HTR-8/SVneo (cell line): ENCODE measurements around the gene RPTOR.
A peak's percentile ranks its signal among the peaks of the same experiment; 100 is the strongest.

Experiments used
- DNase-seq: peaks from one replicate; pipeline ENCODE4 v3.0.0; 2011; ENCODE audit warnings: low spot score, mixed read lengths; ENCODE audit not compliant: insufficient read length
- FAIRE-seq: peaks from 2 replicates; lab custom pipeline; 2011; peaks lifted over from hg19 to GRCh38; lab: Jason Lieb, UNC

RPTOR gene

GRCh38 chr17:80633207-80633606 is 88.6 kb downstream of the RPTOR start:
- FAIRE-seq (no peak), DNase-seq (no peak)

DNA sequence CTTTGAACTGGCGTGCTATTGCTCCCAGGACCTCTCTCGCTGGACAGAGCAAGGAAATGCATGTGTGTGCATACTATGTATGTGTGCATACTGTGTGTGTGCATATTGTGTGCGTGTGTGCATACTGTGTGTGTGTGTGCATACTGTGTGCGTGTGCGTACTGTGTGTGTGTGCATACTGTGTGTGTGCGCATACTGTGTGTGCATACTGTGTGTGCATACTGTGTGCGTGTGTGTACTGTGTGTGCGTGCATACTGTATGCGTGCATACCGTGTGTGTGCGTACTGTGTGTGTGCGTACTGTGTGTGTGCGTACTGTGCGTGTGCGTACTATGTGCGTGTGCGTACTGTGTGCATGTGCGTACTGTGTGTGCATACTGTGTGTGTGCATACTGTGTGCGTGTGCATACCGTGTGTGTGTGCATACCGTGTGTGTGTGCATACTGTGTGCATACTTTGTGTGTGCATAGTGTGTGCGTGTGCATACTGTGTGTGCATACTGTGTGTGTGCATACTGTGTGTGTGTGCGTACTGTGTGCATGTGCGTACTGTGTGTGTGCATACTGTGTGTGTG is 89.4 kb downstream of the RPTOR start:
- no peak for DNase-seq
- FAIRE-seq: peak; percentile 99

DNA sequence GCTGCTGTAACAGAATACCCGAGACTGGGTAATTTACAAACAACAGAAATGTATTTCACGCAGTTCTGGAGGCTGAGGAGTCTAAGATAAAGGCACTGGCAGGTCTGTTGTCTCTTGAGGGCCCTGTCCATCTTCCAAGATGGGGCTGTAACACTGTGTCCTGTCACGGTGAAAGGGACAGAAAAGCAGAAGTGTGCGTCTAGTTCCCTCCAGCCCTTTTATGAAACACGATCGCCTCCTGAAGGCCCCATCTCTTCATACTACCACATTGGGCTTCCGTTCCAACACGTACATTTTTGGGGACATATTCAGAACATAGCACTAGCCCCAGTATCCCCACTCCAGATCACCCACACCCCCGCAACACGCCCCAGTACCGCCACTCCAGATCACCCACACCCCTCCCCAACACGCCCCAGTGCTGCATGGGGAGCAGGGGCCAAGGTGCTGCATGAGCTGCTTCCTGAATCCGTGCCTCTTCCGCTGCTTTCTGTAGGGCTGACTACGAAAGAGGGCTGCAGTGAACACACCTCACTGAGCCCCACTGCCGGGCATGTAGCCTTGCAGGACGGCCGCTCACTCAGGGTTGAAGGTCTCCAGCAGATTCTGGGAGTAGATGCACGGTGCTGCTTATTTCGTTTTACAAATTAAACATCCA is 91.9 kb downstream of the RPTOR start:
- DNase-seq: no peak
- FAIRE-seq: no peak

- DNase-seq (no peak), FAIRE-seq (no peak)
These were observed 92.6 kb downstream of the RPTOR start for GRCh38 chr17:80637048-80637781.

GRCh38 chr17:80639658-80640057 is 95.0 kb downstream of the RPTOR start:
- no peak for DNase-seq
- no peak for FAIRE-seq

DNA sequence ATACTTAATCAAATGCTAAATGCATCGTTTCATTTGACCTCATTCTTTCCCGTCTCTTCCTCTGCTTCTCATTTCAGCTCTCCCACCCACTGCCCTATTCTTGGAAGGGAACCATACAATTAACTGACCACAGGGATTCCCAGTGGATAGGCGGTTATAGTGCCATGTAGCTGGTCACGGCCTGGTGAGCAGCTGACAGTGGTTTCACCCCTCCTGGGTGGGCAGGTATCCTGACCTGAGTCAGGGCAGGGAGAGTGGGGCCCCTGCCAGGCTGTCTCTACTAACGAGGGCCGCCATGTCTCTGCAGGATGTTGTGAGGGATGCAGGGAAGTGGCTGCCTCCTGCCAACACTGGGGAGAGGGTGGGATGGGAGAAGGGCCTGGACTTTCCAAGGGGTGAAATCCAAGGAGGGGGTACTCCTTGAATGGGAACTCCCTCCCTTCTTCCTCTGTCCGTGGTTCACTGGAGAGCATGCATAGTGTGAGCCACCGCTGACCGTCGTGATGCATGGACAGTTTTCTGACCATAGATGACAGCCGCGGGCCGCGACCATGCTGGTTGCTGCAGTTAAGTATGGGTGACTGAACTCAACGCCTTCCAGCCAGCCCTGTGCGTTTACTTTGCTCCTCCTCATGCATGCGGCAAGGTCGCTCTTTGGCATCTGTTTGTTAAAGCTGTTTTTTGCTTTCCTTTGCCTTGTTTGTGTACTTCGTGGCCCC is 95.9 kb downstream of the RPTOR start:
- no peak for DNase-seq
- FAIRE-seq: no peak

GRCh38 chr17:80643326-80644099 is 98.9 kb downstream of the RPTOR start:
- FAIRE-seq: peak; percentile 54
- DNase-seq: no peak

GRCh38 chr17:80644536-80644935 is 99.9 kb downstream of the RPTOR start:
- DNase-seq: no peak
- FAIRE-seq: no peak

DNA sequence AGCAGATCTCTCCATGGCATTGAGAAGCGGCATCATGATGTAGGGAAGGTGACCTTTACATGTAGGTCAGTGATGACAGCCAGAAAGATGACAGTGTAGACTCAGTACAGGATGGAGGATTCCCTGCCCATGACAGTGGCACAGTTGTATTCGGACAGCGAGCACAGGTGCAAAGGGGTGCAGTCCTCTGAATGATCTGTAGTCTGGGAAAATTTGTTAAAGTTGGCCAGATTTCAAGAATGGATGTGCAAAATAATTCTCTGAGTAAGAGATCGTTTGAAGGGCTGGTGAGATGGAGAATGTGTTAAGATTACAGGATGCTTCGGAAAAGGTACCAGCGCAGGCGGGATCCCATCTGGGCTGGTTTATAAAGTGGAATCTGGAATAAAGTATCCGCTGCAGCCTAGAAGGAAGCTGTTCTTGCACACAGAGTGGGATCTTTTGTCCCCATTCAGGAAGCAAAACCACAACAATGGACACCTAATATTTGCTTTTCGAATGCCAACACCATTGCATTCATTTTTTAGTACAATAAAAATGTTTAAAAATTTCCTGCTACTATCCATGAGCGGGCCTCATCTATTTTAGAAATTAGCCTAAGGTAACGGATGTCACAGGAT is 101.2 kb downstream of the RPTOR start:
- FAIRE-seq (no peak), DNase-seq (no peak)

- no peak for FAIRE-seq
- DNase-seq: no peak
These were observed 101.7 kb downstream of the RPTOR start for GRCh38 chr17:80646328-80646727.

- FAIRE-seq: peak; percentile 92
- DNase-seq: peak; percentile 31
These were observed 103.1 kb downstream of the RPTOR start for GRCh38 chr17:80647746-80648145.

DNA sequence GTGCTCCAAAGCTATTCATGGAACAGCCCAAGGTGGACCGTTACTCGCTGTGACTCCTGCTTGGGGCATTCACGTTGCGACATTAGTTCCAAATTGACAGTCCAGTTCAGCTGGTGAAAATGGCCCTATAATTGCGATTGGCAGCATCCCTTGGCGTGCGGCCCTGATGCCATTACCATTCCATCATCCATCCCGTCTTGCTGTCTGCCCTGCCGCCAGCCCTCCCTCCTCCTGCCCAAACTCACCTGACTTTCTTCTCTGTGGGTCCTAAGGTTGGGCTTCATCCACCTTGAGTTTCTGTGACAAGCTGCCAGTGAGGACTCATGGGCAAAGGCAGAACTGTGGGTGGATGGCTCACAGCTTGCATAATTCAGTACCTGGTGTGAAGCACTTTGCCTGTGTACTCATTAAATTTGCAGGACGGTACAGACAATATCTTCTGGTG is 104.6 kb downstream of the RPTOR start:
- DNase-seq (no peak), FAIRE-seq (no peak)

DNA sequence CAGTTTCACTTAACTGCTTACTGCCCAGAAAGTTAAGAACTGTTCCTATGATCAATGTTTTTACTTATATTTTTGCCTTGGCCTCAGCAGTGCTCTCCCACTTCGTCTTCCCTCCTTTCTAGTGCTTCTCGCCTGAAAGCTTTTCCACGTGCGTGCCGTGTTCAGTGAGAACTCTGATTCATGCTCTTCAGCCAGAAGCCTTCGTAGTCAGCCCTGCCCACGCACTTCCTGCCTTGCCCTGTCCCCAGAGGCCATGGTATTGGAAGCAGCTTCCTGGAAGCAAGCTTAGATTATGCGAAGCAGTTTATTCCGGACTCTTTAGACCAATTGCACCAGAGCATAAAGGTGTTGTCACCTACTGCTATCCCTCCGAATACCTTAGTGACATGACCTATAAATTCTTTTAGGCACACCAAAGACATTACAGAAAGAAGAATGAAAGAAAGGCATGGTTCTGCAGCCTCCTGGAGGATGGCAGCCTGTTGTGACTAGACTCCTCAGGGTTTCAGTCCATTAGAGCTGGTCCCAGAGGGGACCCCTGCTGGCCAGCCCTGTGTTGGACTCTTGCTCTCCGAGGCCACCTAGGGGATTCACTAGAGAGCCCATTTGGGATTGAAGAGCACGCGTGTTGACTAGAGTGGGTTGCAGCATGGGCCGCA is 105.2 kb downstream of the RPTOR start:
- peak; percentile 59 for DNase-seq
- peak; percentile 44 for FAIRE-seq

DNA sequence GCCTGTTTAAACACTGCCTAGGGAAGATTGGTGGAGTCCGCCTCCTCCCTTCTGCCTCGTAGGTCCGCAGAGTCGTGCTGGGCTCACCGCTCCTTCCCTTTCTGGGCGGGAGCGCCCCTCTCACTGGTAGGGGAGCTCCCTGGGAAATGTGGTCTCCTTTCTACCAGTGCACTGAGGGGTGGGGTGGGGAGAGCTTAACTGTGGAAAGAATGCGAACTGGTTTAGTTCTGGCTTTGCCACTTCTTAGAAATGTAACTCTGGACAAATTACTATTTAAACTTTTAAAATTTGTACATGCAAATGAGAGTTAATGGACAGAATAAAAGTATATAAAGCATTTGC is 105.7 kb downstream of the RPTOR start:
- DNase-seq (no peak), FAIRE-seq (no peak)

DNA sequence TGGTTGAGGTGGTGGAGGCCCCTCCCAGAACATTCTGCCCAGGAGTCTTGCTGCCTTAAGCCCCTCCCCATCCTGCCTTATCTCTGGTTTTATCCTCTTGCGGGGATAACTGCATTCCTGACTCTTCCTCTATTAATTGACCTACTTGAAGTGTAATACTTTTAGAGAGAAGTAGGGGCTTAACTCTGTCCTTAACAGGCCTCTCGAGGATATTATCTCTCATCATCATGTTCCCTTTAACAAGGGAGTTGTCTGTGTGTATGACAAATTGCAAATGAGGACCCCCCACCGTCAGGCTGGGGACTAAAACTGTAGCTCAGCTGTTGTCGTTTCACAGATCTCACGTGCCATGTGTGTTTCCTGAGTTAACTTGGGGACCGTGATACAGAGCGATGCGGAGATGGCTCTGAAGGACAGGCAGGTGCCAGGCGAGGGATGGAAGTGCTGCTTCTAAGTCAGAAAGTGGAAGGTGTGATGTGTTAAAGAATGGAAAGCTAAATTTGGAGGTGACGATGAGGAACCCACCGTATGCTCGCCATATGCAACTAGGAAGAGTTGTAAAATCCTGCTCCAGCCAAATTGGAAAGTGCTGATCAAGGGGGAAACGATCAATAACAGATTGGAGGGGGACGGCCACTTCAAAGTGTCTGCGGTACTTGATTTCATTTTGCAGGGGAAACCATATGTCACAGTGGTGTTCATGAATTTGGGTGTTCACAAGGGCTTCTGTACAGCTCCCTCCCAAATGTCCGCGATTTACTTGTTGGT is 106.3 kb downstream of the RPTOR start:
- no peak for DNase-seq
- no peak for FAIRE-seq

- no peak for DNase-seq
These were observed 108.2 kb downstream of the RPTOR start for GRCh38 chr17:80652756-80653330.

DNA sequence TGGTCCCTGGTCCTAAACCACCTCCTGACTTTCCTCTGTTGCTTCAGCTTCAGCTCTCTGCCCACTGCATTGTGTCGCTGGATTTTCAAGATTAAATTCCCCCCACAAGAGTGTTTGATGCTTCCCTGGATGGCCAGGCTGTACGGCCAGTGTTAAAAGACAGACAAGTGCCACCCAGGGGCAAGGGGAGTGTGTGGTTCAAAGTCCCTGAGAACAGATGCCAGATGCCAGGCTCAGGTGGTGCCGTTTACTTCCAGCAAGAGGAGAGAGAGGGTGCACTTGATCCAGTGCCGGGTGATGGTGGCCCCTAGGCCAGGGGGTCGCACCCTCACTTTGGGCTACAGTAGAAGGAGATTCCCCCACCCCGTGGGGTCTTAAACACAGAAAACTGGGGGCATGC is 109.2 kb downstream of the RPTOR start:
- DNase-seq (no peak), FAIRE-seq (no peak)

More at GRCh38 chr17:80652756-80653330, 108.2 kb downstream of the RPTOR start:
- no peak for FAIRE-seq

DNA sequence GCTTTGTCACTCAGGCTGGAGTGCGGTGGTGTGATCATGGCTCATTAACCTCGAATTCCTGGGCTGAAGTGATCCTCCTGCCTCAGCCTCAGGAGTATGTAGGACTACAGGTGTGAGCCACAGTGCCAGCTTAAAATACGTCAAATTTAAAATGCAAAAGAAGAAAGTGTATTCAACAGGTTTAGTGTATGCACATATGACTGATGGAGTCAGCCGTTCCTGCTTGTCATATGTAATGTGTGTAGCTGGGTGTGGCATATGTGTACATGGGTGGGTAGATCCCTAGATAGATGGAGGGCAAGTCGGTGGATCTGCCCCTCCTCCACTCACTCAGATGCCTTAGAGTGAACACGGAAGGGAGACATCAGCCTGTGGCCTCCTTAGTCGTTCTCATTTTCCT is 111.0 kb downstream of the RPTOR start:
- FAIRE-seq (no peak), DNase-seq (no peak)
